Aorta (tissue), 5 donors: ENCODE data around the gene ERFE. TPM values are rescaled to one million over a fixed set of nuclear protein-coding genes. Genes with fewer than 3 reads are reported as not detected.
A peak's percentile ranks its signal among the peaks of the same experiment; 100 is the strongest.

Source experiments
- ATAC-seq: fragments of 200-7000 bp; cut with Tn5 transposase; one replicate; pipeline ENCODE4 v1.9.1; 2022; ENCODE audit warnings: moderate library complexity; ENCODE audit not compliant: low FRiP score
- DNase-seq, 2 donors: peaks; one replicate each; pipeline ENCODE4 v3.0.0-alpha.2; 2020
- H3K27ac ChIP-seq, 2 donors: one replicate each; pipeline ENCODE4 v1.5.1; 2013; ENCODE audit warnings: low read length in 2 of 2, mild to moderate bottlenecking in 2 of 2, moderate library complexity in 2 of 2, control low read depth in 1 of 2, inconsistent platforms in 1 of 2, low read depth in 1 of 2
- H3K27me3 ChIP-seq, 2 donors: one replicate each; pipeline ENCODE4 v1.6.1; 2013; ENCODE audit warnings: control low read depth in 1 of 2, low read length in 1 of 2, mild to moderate bottlenecking in 1 of 2, moderate library complexity in 1 of 2; ENCODE audit not compliant: insufficient read depth in 2 of 2, control insufficient read depth in 1 of 2
- H3K36me3 ChIP-seq, 2 donors: one replicate each; pipeline ENCODE4 v1.6.1; 2013; ENCODE audit warnings: control low read depth in 1 of 2, low read length in 1 of 2, mild to moderate bottlenecking in 1 of 2; ENCODE audit not compliant: insufficient read depth in 2 of 2, control insufficient read depth in 1 of 2
- H3K4me1 ChIP-seq, 2 donors: one replicate each; pipeline ENCODE4 v1.6.1; 2013; ENCODE audit warnings: low read length in 2 of 2, control low read depth in 1 of 2, mild to moderate bottlenecking in 1 of 2, moderate library complexity in 1 of 2; ENCODE audit not compliant: insufficient read depth in 2 of 2, control insufficient read depth in 1 of 2
- H3K4me3 ChIP-seq, 2 donors: one replicate each; pipeline ENCODE4 v1.5.1; 2013; ENCODE audit warnings: low read length in 2 of 2, control low read depth in 1 of 2, mild to moderate bottlenecking in 1 of 2
- H3K9me3 ChIP-seq: one replicate; pipeline ENCODE4 v1.6.1; 2013; ENCODE audit warnings: mild to moderate bottlenecking, low read length; ENCODE audit not compliant: control insufficient read depth
- WGBS, 2 donors: extraction: QIAGEN DNeasy Blood & Tissue Kit; methylation state at CpG; one replicate each; pipeline ENCODE4 v1.1.7; 2013; 5-methylcytosine and 5-hydroxymethylcytosine counted together
- intact Hi-C, 2 donors: fragments of 100-400 bp; cut with DNase I; formaldehyde crosslinking; loops; one replicate each; pipeline versions ENCODE4 v1.14.2 to v1.15.0; 2022
- polyA plus RNA-seq, 2 donors: library from polyadenylated mRNA; stranded (reverse); fragments of 200-250 nt; gene quantifications; one replicate each; pipeline ENCODE4 v1.2.3, GENCODE V29; 2013
- total RNA-seq, 2 donors: library from RNA; stranded (reverse); fragmentation: NEBNext Ultra II Directional; extraction: Animal tissue kit (Norgen Biotek cat#: 25700); gene quantifications; one replicate each; pipeline ENCODE4 v1.2.1, GENCODE V29; 2021
- donor health status: healthy with polysubstance abuse.
- donor health status: Bipolar disorder and iron deficiency.
- donor health status: DM: no; HTN: no; CAD: no.
- donor health status: DM: no; HTN: no; CAD: no.
- donor health status: DM: yes; HTN: yes; CAD: no.

The ERFE gene
- total and polyA plus RNA-seq, 4 donors, result 0.96 to 2.8 (median 2.5) TPM; not detected in 1

GRCh38 chr2:238137885-238138284, 20.9 kb upstream of the ERFE start:
- Histone ChIP-seq H3K4me3 (no peak overlapping the region), H3K9me3 (no peaks in the 10 kb centered on the region), H3K27ac (no peak overlapping the region), H3K36me3 (no peaks in the 10 kb centered on the region), H3K4me1 (no peaks in the 10 kb centered on the region), H3K27me3 (no peaks in the 10 kb centered on the region)
- ATAC-seq (no peak), DNase-seq (no peak)
- intact Hi-C loops, result loop anchor here in 1 of 2 donors (2.0 to 5.0 kb wide), 2 partner anchors 76 to 279 kb away; partner anchors contain the start of genes RAMP1 and SCLY
- 89 to 93% methylated on average over 13 of the region's 13 CpGs for WGBS, 2 donors

- ATAC-seq (peak; percentile 81), DNase-seq (peak; percentile 77 to 89)
- WGBS, 2 donors, result 11 to 13% methylated on average over 22 of the region's 22 CpGs
- Histone ChIP-seq H3K36me3 (no peaks in the 10 kb centered on the region), H3K4me3 (peak within 1 kb of the TSS; percentile 19 to 40), H3K4me1 (no peaks in the 10 kb centered on the region), H3K9me3 (no peaks in the 10 kb centered on the region), H3K27me3 (no peaks in the 10 kb centered on the region), H3K27ac (peak within 1 kb of the TSS in 1 of 2 donors; percentile 7)
- intact Hi-C loops, result loop anchor here in 1 of 2 donors (2.0 to 5.0 kb wide), 2 partner anchors 76 to 280 kb away; partner anchors contain the start of genes RAMP1 and SCLY
Measured at GRCh38 chr2:238138331-238139195, 20.2 kb upstream of the ERFE start, which contains the start of gene KLHL30. KLHL30 (plus strand) TSS chr2:238138668; CDS start chr2:238140755, 2,087 bp downstream.

GRCh38 chr2:238139196-238140039, 19.4 kb upstream of the ERFE start:
- Histone ChIP-seq H3K4me3 (peak overlapping the region; percentile 19 to 40), H3K9me3 (no peaks in the 10 kb centered on the region), H3K27ac (no peak overlapping the region), H3K4me1 (no peaks in the 10 kb centered on the region), H3K27me3 (no peaks in the 10 kb centered on the region), H3K36me3 (no peaks in the 10 kb centered on the region)
- DNase-seq (no peak), ATAC-seq (peak; percentile 3)
- intact Hi-C loops, result loop anchor here (2.0 to 10.0 kb wide), 4 partner anchors 77 to 285 kb away; partner anchors contain the start of genes RAMP1 (in 2 of the 2) and SCLY (in 1 of the 2)
- WGBS, 2 donors, result 34 to 48% methylated on average over 49 to 56 of the region's 56 CpGs

- no peak for DNase-seq
- WGBS, 2 donors, result 77 to 81% methylated on average over 7 of the region's 7 CpGs
- intact Hi-C loops, result loop anchor here (5.0 to 10.0 kb wide), 2 partner anchors 218 to 285 kb away; partner anchors contain the start of gene RAMP1 (in 1 of the 2)
- H3K27ac ChIP-seq, result no peak overlapping the region
- no peaks in the 10 kb centered on the region for H3K36me3 ChIP-seq
- H3K4me3 ChIP-seq, result no peak overlapping the region
- H3K9me3 ChIP-seq, result no peaks in the 10 kb centered on the region
- ATAC-seq, result no peak
- no peaks in the 10 kb centered on the region for H3K4me1 ChIP-seq
- H3K27me3 ChIP-seq, result no peaks in the 10 kb centered on the region
Measured at GRCh38 chr2:238140040-238140439, 18.7 kb upstream of the ERFE start.

GRCh38 chr2:238140721-238141540, 17.8 kb upstream of the ERFE start:
- H3K4me1 ChIP-seq, result no peaks in the 10 kb centered on the region
- H3K27ac ChIP-seq, result no peak overlapping the region
- H3K9me3 ChIP-seq, result no peaks in the 10 kb centered on the region
- H3K27me3 ChIP-seq, result no peaks in the 10 kb centered on the region
- no peak overlapping the region for H3K4me3 ChIP-seq
- ATAC-seq (no peak), DNase-seq (no peak)
- WGBS, 2 donors, result 92 to 96% methylated on average over 60 of the region's 60 CpGs
- no peaks in the 10 kb centered on the region for H3K36me3 ChIP-seq
- intact Hi-C loops, result loop anchor here (5.0 to 10.0 kb wide), 2 partner anchors 219 to 286 kb away; partner anchors contain the start of gene RAMP1 (in 1 of the 2)

- Histone ChIP-seq H3K27me3 (no peaks in the 10 kb centered on the region), H3K4me1 (no peaks in the 10 kb centered on the region), H3K36me3 (no peaks in the 10 kb centered on the region), H3K4me3 (no peak overlapping the region), H3K27ac (no peak overlapping the region), H3K9me3 (no peaks in the 10 kb centered on the region)
- DNase-seq (no peak), ATAC-seq (no peak)
- WGBS, 2 donors, result 59 to 63% methylated on average over 10 of the region's 10 CpGs
- intact Hi-C loops, result loop anchor here (5.0 to 10.0 kb wide), 2 partner anchors 219 to 287 kb away; partner anchors contain the start of gene RAMP1 (in 1 of the 2)
Measured at GRCh38 chr2:238141541-238142318, 17.0 kb upstream of the ERFE start.

GRCh38 chr2:238142382-238143205, 16.2 kb upstream of the ERFE start:
- no peak for ATAC-seq
- Histone ChIP-seq H3K4me1 (no peaks in the 10 kb centered on the region), H3K27me3 (no peaks in the 10 kb centered on the region), H3K4me3 (no peak overlapping the region), H3K27ac (no peak overlapping the region), H3K36me3 (no peaks in the 10 kb centered on the region), H3K9me3 (no peaks in the 10 kb centered on the region)
- intact Hi-C loops, result loop anchor here (5.0 to 10.0 kb wide), 2 partner anchors 220 to 288 kb away; partner anchors contain the start of gene RAMP1 (in 1 of the 2)
- 67 to 74% methylated on average over 29 to 30 of the region's 30 CpGs for WGBS, 2 donors
- no peak for DNase-seq
